Prostate gland (tissue), 2 donors: ENCODE data around the gene SMYD1. TPM values are rescaled to one million over a fixed set of nuclear protein-coding genes. Genes with fewer than 3 reads are reported as not detected.

ENCODE experiments used
- DNase-seq: peaks from one replicate; pipeline ENCODE4 v3.0.0-alpha.2; 2019; ENCODE audit warnings: low spot score
- H3K27ac ChIP-seq, 2 donors: fragments of 200-600 bp; sonication (generic); 2 replicates each; pipeline ENCODE4 v1.5.1; 2017 to 2019
- H3K27me3 ChIP-seq: fragments of 200-600 bp; sonication (generic); replicated peaks from 2 replicates; pipeline ENCODE4 v1.5.1; 2019; ENCODE audit not compliant: insufficient read depth
- H3K36me3 ChIP-seq, 2 donors: fragments of 200-600 bp; sonication (generic); 1 replicate in 1 of 2; 2 replicates in 1 of 2; pipeline versions ENCODE4 v1.5.1 to v1.8.1; 2017 to 2019
- H3K4me1 ChIP-seq: fragments of 200-600 bp; sonication (generic); replicated peaks from 2 replicates; pipeline ENCODE4 v1.5.1; 2019
- H3K4me3 ChIP-seq, 2 donors: fragments of 200-600 bp; sonication (generic); 2 replicates each; pipeline ENCODE4 v1.5.1; 2017 to 2019
- H3K9me3 ChIP-seq: fragments of 200-600 bp; sonication (generic); 2 replicates; pipeline ENCODE4 v1.5.1; 2017
- CTCF ChIP-seq, 4 experiments: fragments of 200-600 bp in 2 of 4; fragments of 450-650 bp in 2 of 4; sonication (generic) in 2 of 4; IDR thresholded peaks; 1 replicate in 3 of 4; 2 replicates in 1 of 4; pipeline ENCODE4 v1.5.1; 2016 to 2019; ENCODE audit warnings: antibody characterized with exemption in 4 of 4, mild to moderate bottlenecking in 2 of 4, moderate library complexity in 2 of 4
- POLR2A ChIP-seq: fragments of 450-650 bp; IDR thresholded peaks from one replicate; pipeline ENCODE4 v1.6.1; 2016; ENCODE audit warnings: antibody characterized with exemption, mild to moderate bottlenecking
- POLR2AphosphoS5 ChIP-seq: sonication (generic); formaldehyde crosslinking; IDR thresholded peaks from one replicate; pipeline ENCODE4 v1.6.1; 2017; ENCODE audit warnings: antibody characterized with exemption
- WGBS: methylation state at CpG from one replicate; pipeline ENCODE4 v1.1.5; 2018; 5-methylcytosine and 5-hydroxymethylcytosine counted together
- intact Hi-C: fragments of 100-400 bp; cut with DNase I; formaldehyde crosslinking; loops from one replicate; pipeline ENCODE4 v1.14.2; 2022
- total RNA-seq, 2 donors: library from RNA; depleted of rRNA; stranded (reverse); fragments of >200 nt; gene quantifications; one replicate each; pipeline ENCODE4 v1.1.0, GENCODE V29; 2016

SMYD1 gene
- total RNA-seq, 2 donors from 2014 or later: 2.4 to 3.7 TPM

- H3K4me3 ChIP-seq: no peak overlapping the region
- intact Hi-C loops: no loop called here
- H3K4me1 ChIP-seq: no peaks in the 10 kb centered on the region
- no peak for DNase-seq
- TF ChIP-seq POLR2AphosphoS5 (no peak), POLR2A (no peak)
- H3K9me3 ChIP-seq: no peaks in the 10 kb centered on the region
- 97% methylated on average over 2 of the region's 2 CpGs for WGBS
- H3K36me3 ChIP-seq: no peaks in the 10 kb centered on the region
- H3K27ac ChIP-seq: no peak overlapping the region
- no peaks in the 10 kb centered on the region for H3K27me3 ChIP-seq
These were observed 79.5 kb downstream of the SMYD1 start for GRCh38 chr2:88147145-88147544.

DNA sequence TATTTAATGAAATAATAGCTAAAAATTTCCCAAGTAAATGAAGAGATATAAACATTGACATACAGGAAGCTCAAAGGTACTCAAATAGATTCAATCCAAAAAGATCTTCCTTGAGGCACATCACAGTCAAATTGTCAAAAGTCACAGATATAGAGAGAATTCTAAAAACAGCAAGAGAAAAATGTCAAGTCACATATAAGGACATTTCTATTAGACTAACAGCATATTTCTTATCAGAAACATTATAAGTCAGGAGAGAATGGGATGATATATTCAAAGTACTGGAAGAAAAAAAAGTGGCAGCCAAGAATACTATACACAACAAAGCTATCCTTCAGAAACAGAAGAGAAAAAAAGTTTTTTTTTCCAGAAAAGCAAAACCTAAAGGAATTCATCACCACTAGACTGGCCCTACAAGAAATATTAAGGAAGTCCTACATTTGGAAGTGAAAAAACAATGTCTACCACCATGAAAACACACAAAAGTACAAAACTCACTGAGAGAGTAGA is 81.4 kb downstream of the SMYD1 start:
- intact Hi-C loops: no loop called here
- Histone ChIP-seq H3K36me3 (no peaks in the 10 kb centered on the region), H3K4me1 (no peaks in the 10 kb centered on the region), H3K4me3 (no peak overlapping the region), H3K9me3 (no peaks in the 10 kb centered on the region), H3K27ac (no peak overlapping the region), H3K27me3 (no peaks in the 10 kb centered on the region)
- DNase-seq: no peak
- no peak for TF ChIP-seq POLR2A
- no peak for TF ChIP-seq POLR2AphosphoS5
- no peak for TF ChIP-seq CTCF (IDR thresholded peaks at IDR 0.05)

- 79% methylated on average over 3 of the region's 3 CpGs for WGBS
- intact Hi-C loops: no loop called here
These were observed 91.9 kb downstream of the SMYD1 start for GRCh38 chr2:88159481-88159880.

GRCh38 chr2:88159955-88160415 is 92.4 kb downstream of the SMYD1 start:
- peak; percentile 43 for DNase-seq
- no peaks in the 10 kb centered on the region for H3K27me3 ChIP-seq
- no peaks in the 10 kb centered on the region for H3K4me1 ChIP-seq
- peak; percentile 43 to 82 (median 72) for TF ChIP-seq CTCF (IDR thresholded peaks at IDR 0.05)
- TF ChIP-seq POLR2AphosphoS5: peak; percentile 13
- TF ChIP-seq POLR2A: no peak
- H3K4me3 ChIP-seq: no peak overlapping the region
- H3K36me3 ChIP-seq: no peaks in the 10 kb centered on the region
- 20% methylated on average over 5 of the region's 5 CpGs for WGBS
- intact Hi-C loops: no loop called here
- H3K27ac ChIP-seq: no peak overlapping the region
- no peaks in the 10 kb centered on the region for H3K9me3 ChIP-seq

More at GRCh38 chr2:88159481-88159880, 91.9 kb downstream of the SMYD1 start:
- no peak overlapping the region for H3K27ac ChIP-seq
- H3K4me3 ChIP-seq: no peak overlapping the region
- no peaks in the 10 kb centered on the region for H3K9me3 ChIP-seq
- no peaks in the 10 kb centered on the region for H3K27me3 ChIP-seq
- no peak for TF ChIP-seq CTCF (IDR thresholded peaks at IDR 0.05)
- H3K36me3 ChIP-seq: no peaks in the 10 kb centered on the region
- H3K4me1 ChIP-seq: no peaks in the 10 kb centered on the region
- DNase-seq: no peak

DNA sequence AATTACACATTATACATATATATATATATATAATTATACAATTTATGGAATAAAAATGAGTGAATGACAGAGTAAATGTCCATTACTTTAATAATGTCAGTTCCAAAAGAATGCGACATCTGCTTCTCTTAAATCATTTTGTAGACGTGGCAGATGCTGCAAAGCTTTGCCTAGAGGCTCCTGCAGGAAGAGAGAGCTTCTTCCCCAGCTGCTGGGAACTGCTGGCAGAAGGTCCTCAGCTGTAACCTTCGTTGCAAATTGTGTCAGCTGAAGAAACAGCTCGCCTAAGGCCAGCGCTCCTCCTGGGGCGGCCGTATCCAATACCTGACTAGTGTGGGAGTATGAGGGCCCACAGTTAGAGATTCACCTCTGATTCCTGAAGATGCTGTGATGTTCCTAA is 92.9 kb downstream of the SMYD1 start:
- TF ChIP-seq POLR2AphosphoS5 (no peak), POLR2A (no peak), CTCF (IDR thresholded peaks at IDR 0.05) (no peak)

More for the DNA sequence above, 92.9 kb downstream of the SMYD1 start:
- Histone ChIP-seq H3K36me3 (no peaks in the 10 kb centered on the region), H3K27me3 (no peaks in the 10 kb centered on the region), H3K4me3 (no peak overlapping the region), H3K4me1 (no peaks in the 10 kb centered on the region), H3K27ac (no peak overlapping the region), H3K9me3 (no peaks in the 10 kb centered on the region)
- intact Hi-C loops: no loop called here
- 83% methylated on average over 7 of the region's 7 CpGs for WGBS
- no peak for DNase-seq
